SK-N-SH treated with all-trans-retinoic acid at 6 μM for 48 hours (cell line): ENCODE measurements around the gene DOK6.

Source experiments
- ARNTL ChIP-seq: fragments of 450-650 bp; formaldehyde crosslinking; IDR thresholded peaks from 2 replicates; pipeline ENCODE4 v1.5.0; 2020; ENCODE audit warnings: low read depth, mild to moderate bottlenecking, moderate library complexity, borderline replicate concordance
- RARB ChIP-seq: fragments of 250-450 bp; sonication (Bioruptor Pico); IDR thresholded peaks from 2 replicates; pipeline ENCODE4 v1.8.0; 2021; ENCODE audit warnings: mild to moderate bottlenecking, moderate library complexity
- ZC3H10 ChIP-seq: fragments of 250-450 bp; sonication (Bioruptor Pico); IDR thresholded peaks from 2 replicates; pipeline ENCODE4 v1.5.1; 2021; ENCODE audit warnings: mild to moderate bottlenecking, moderate library complexity
- ZFP3 ChIP-seq: fragments of 250-450 bp; sonication (Bioruptor Pico); IDR thresholded peaks from 2 replicates; pipeline ENCODE4 v1.5.0; 2020; ENCODE audit warnings: mild to moderate bottlenecking, moderate library complexity
- TF ChIP-seq, protein P1 (sequence below): fragments of 250-450 bp; sonication (Bioruptor Pico); IDR thresholded peaks from 2 replicates; pipeline ENCODE4 v1.8.0; 2021; ENCODE audit warnings: low read depth, mild to moderate bottlenecking, moderate library complexity, borderline replicate concordance
- TF ChIP-seq, protein P2 (sequence below): fragments of 250-450 bp; sonication (Bioruptor Pico); IDR thresholded peaks from 2 replicates; pipeline ENCODE4 v1.8.0; 2020; ENCODE audit warnings: mild to moderate bottlenecking, moderate library complexity, borderline replicate concordance

DNA sequence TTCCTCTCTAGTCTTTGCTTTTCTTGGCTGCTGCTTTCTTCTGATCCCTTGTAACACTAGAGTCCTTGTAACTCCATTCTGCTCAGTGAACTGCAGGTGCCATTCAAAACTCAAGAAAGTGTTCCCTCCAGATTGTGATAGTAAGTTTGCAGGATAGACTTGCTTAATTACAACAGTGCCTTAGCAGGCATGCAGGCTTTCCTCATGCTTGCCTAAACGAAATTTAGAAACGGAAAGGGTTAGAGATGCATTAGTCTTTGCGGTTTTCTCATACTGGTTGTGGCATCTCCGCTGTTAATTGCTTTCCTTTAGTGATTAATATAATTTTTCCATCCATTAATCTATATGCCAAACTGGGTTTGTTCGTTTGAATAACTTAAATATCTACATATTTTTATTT is 82.9 kb downstream of the DOK6 start:
- TF ChIP-seq, protein P1, sequence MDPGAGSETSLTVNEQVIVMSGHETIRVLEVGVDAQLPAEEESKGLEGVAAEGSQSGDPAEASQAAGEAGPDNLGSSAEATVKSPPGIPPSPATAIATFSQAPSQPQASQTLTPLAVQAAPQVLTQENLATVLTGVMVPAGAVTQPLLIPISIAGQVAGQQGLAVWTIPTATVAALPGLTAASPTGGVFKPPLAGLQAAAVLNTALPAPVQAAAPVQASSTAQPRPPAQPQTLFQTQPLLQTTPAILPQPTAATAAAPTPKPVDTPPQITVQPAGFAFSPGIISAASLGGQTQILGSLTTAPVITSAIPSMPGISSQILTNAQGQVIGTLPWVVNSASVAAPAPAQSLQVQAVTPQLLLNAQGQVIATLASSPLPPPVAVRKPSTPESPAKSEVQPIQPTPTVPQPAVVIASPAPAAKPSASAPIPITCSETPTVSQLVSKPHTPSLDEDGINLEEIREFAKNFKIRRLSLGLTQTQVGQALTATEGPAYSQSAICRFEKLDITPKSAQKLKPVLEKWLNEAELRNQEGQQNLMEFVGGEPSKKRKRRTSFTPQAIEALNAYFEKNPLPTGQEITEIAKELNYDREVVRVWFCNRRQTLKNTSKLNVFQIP (CRISPR knock-in tag) = no peak
- TF ChIP-seq ZFP3 (CRISPR knock-in tag) (no peak), ZC3H10 (no peak), ARNTL (CRISPR knock-in tag) (no peak), RARB (no peak)
- TF ChIP-seq, protein P2, sequence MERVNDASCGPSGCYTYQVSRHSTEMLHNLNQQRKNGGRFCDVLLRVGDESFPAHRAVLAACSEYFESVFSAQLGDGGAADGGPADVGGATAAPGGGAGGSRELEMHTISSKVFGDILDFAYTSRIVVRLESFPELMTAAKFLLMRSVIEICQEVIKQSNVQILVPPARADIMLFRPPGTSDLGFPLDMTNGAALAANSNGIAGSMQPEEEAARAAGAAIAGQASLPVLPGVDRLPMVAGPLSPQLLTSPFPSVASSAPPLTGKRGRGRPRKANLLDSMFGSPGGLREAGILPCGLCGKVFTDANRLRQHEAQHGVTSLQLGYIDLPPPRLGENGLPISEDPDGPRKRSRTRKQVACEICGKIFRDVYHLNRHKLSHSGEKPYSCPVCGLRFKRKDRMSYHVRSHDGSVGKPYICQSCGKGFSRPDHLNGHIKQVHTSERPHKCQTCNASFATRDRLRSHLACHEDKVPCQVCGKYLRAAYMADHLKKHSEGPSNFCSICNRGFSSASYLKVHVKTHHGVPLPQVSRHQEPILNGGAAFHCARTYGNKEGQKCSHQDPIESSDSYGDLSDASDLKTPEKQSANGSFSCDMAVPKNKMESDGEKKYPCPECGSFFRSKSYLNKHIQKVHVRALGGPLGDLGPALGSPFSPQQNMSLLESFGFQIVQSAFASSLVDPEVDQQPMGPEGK (CRISPR knock-in tag) = no peak
